Memory B cell (primary cell): ENCODE measurements around the gene PCSK5.

Experiments used
- ATAC-seq: fragments of 150-1000 bp; cut with Tn5 transposase; 2 replicates; pipeline ENCODE4 v1.10.0; 2021; ENCODE audit warnings: low read depth, mild to moderate bottlenecking, moderate library complexity
- DNase-seq, 2 donors: peaks; one replicate each; pipeline ENCODE4 v3.0.0; 2022; ENCODE audit warnings: low spot score in 2 of 2
- H3K27ac Mint-ChIP-seq: one replicate; pipeline ENCODE4 v1.8.0; 2022; ENCODE audit warnings: mild to moderate bottlenecking, moderate library complexity, mixed read lengths
- H3K27me3 Mint-ChIP-seq: one replicate; pipeline ENCODE4 v1.8.0; 2022; ENCODE audit warnings: mixed read lengths
- H3K36me3 Mint-ChIP-seq: one replicate; pipeline ENCODE4 v1.8.0; 2022; ENCODE audit warnings: mild to moderate bottlenecking, mixed read lengths
- H3K4me1 Mint-ChIP-seq: one replicate; pipeline ENCODE4 v1.8.0; 2022; ENCODE audit warnings: mixed read lengths
- H3K4me3 Mint-ChIP-seq: one replicate; pipeline ENCODE4 v1.8.0; 2022; ENCODE audit warnings: mild to moderate bottlenecking, moderate library complexity, mixed read lengths
- H3K9me3 Mint-ChIP-seq: one replicate; pipeline ENCODE4 v1.8.0; 2022; ENCODE audit warnings: mixed read lengths

PCSK5 gene

GRCh38 chr9:76371901-76372300 is 481.4 kb downstream of the PCSK5 start:
- Mint-ChIP-seq H3K36me3 (peaks cover 4% of the 10 kb centered on the region), H3K4me3 (no peak overlapping the region), H3K27me3 (no peaks in the 10 kb centered on the region), H3K4me1 (no peaks in the 10 kb centered on the region), H3K9me3 (no peaks in the 10 kb centered on the region), H3K27ac (no peak overlapping the region)
- no peak for DNase-seq
- ATAC-seq, result no peak

DNA sequence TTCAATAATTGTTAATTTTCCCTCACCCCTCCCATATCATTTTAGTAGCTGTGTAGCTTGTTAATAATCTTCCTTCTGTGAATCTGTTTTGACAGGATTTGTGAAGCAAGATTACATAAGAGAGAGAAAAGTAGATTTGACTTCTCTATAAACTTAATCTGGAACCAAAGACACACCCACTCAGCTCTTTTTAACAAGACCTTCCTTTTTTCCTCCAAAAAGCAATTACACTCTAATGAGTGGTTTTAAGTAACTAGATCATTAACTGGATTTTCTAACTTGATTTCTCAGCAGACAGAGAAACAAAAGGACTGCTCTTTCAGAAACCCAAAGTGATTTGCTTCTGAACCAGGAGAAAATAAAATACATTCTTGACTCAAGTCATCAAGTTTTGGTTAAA is 481.9 kb downstream of the PCSK5 start:
- no peaks in the 10 kb centered on the region for H3K27me3 Mint-ChIP-seq
- ATAC-seq (no peak), DNase-seq (no peak)

DNA sequence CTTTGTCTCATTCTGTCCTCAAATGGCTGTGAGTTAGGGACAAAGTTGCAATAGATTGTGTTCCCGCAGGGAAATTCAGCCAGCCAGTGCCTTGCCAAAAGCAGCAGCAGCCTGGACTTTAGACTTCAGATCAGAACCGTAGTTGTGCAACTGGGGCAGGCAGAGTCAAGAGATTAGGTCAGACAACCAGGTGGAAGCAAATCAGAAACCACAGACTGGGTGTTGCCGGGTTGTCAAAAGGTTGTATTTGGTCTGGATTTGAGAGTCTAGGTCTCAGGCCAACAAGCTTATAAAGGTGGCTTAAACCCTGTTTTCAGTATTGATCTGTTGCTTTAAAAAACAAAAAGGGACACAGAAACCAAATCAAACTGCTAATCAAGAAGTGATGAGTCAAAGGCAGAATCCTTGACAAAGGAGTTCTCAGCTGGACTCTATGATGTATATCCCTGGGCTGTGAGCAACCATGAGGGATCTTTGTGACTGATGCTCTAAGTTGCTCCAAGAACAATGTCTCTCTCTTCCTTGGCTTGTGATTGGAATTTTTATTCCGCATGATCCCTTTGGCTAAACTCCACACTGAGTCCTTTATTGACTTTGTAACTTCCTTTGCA is 482.8 kb downstream of the PCSK5 start:
- Mint-ChIP-seq H3K27ac (no peak overlapping the region), H3K9me3 (no peaks in the 10 kb centered on the region), H3K36me3 (peaks cover 4% of the 10 kb centered on the region), H3K4me3 (no peak overlapping the region), H3K4me1 (no peaks in the 10 kb centered on the region), H3K27me3 (no peaks in the 10 kb centered on the region)
- no peak for DNase-seq
- ATAC-seq, result no peak

More for the DNA sequence above, 481.9 kb downstream of the PCSK5 start:
- Mint-ChIP-seq H3K4me3 (no peak overlapping the region), H3K27ac (no peak overlapping the region), H3K36me3 (peaks cover 4% of the 10 kb centered on the region), H3K4me1 (no peaks in the 10 kb centered on the region), H3K9me3 (no peaks in the 10 kb centered on the region)

- Mint-ChIP-seq H3K27ac (no peak overlapping the region), H3K36me3 (peaks cover 4% of the 10 kb centered on the region), H3K4me3 (no peak overlapping the region), H3K27me3 (no peaks in the 10 kb centered on the region), H3K9me3 (no peaks in the 10 kb centered on the region), H3K4me1 (no peaks in the 10 kb centered on the region)
- no peak for DNase-seq
- no peak for ATAC-seq
Observed at GRCh38 chr9:76373784-76374474, 483.5 kb downstream of the PCSK5 start.

- DNase-seq (no peak), ATAC-seq (no peak)
- no peak overlapping the region for H3K4me3 Mint-ChIP-seq
- peaks cover 4% of the 10 kb centered on the region for H3K36me3 Mint-ChIP-seq
- no peak overlapping the region for H3K27ac Mint-ChIP-seq
- H3K27me3 Mint-ChIP-seq, result no peaks in the 10 kb centered on the region
- H3K9me3 Mint-ChIP-seq, result no peaks in the 10 kb centered on the region
- no peaks in the 10 kb centered on the region for H3K4me1 Mint-ChIP-seq
Observed at GRCh38 chr9:76374783-76375559, 484.5 kb downstream of the PCSK5 start.

DNA sequence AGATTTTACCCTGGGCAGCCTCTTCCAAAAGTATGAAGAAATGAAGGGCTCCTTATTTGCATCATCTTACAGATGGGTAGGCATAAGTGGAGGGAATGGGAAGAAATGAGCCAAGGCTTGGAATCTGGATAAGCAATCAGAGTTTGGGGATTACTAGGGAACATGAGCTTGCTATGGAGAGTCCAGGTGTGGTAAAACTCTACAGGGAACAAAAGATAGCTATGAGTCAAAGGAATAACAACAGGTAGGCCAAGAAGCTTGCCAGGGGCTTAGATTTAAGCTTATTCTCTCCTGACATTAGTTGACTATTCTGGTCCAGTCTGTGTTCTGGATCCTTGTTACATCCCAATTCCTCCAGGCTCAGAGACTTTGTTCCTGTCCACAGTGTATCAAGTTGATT is 487.3 kb downstream of the PCSK5 start:
- ATAC-seq, result no peak
- Mint-ChIP-seq H3K9me3 (no peaks in the 10 kb centered on the region), H3K4me3 (no peak overlapping the region), H3K27me3 (no peaks in the 10 kb centered on the region), H3K27ac (no peak overlapping the region), H3K36me3 (peaks cover 4% of the 10 kb centered on the region), H3K4me1 (no peaks in the 10 kb centered on the region)
- no peak for DNase-seq

- peaks cover 2% of the 10 kb centered on the region for H3K9me3 Mint-ChIP-seq
- no peak overlapping the region for H3K4me3 Mint-ChIP-seq
- no peak for DNase-seq
- H3K27ac Mint-ChIP-seq, result no peak overlapping the region
- H3K4me1 Mint-ChIP-seq, result no peaks in the 10 kb centered on the region
- ATAC-seq, result no peak
- peaks cover 9% of the 10 kb centered on the region for H3K36me3 Mint-ChIP-seq
- no peaks in the 10 kb centered on the region for H3K27me3 Mint-ChIP-seq
Observed at GRCh38 chr9:76378367-76379073, 488.0 kb downstream of the PCSK5 start.

GRCh38 chr9:76379494-76379893 is 489.0 kb downstream of the PCSK5 start:
- no peak for ATAC-seq
- Mint-ChIP-seq H3K9me3 (peaks cover 3% of the 10 kb centered on the region), H3K36me3 (peaks cover 16% of the 10 kb centered on the region), H3K4me3 (no peak overlapping the region), H3K27me3 (no peaks in the 10 kb centered on the region), H3K4me1 (no peaks in the 10 kb centered on the region), H3K27ac (no peak overlapping the region)
- no peak for DNase-seq

DNA sequence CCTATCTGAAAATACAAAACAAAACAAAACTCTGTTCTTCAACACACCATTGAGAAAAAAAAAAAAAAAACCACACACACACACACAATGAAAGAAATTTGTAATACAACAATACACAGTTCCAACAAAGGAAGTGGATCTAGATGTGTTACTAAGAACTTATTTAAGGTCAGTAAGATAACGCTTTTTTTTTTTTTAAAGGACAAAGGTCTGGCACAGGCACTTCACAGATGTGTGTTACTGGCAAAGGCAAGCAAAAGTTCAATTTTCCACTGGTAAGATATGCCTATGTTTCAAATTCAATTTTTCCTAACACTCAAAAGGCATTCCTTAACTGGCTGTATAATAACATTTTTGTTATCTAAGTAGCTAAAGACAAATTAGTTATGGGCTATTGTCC is 500.2 kb downstream of the PCSK5 start:
- DNase-seq, result no peak
- H3K4me3 Mint-ChIP-seq, result no peak overlapping the region
- H3K36me3 Mint-ChIP-seq, result peaks cover 11% of the 10 kb centered on the region
- no peak for ATAC-seq
- H3K4me1 Mint-ChIP-seq, result peaks cover 14% of the 10 kb centered on the region
- peaks cover 2% of the 10 kb centered on the region for H3K9me3 Mint-ChIP-seq
- H3K27me3 Mint-ChIP-seq, result no peaks in the 10 kb centered on the region
- no peak overlapping the region for H3K27ac Mint-ChIP-seq

GRCh38 chr9:76394195-76394959 is 503.9 kb downstream of the PCSK5 start, which contains the start of gene RFK:
Gene RFK, minus strand, starts transcription at chr9:76394426. Its CDS starts 255 bp downstream, at chr9:76394171.
- H3K4me1 Mint-ChIP-seq, result peaks cover 10% of the 10 kb centered on the region
- H3K9me3 Mint-ChIP-seq, result peaks cover 2% of the 10 kb centered on the region
- ATAC-seq (peak; percentile 85), DNase-seq (peak; percentile 86 to 92)
- peaks cover 1% of the 10 kb centered on the region for H3K27me3 Mint-ChIP-seq
- peak within 1 kb of the TSS; percentile 94 for H3K27ac Mint-ChIP-seq
- H3K36me3 Mint-ChIP-seq, result peaks cover 5% of the 10 kb centered on the region
- H3K4me3 Mint-ChIP-seq, result peak within 1 kb of the TSS; percentile 97

DNA sequence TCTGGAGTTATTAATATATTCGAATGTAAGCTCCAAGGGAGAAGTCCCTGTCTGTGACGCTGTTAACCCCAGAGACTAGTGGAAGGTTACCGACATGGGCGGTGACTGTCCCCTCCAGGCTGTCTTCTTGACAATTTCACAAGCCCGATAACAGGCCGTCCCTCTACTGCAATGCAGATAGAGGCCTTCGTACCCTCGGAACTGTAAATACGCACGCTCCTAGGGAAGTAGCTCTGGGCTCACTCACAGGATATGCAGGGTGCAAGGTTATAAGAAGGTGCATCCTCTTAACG is 504.4 kb downstream of the PCSK5 start:
- peak overlapping the region; percentile 94 for H3K27ac Mint-ChIP-seq
- ATAC-seq (peak; percentile 52), DNase-seq (peak in 1 of 2 donors; percentile 41)
- H3K36me3 Mint-ChIP-seq, result peaks cover 5% of the 10 kb centered on the region
- peak overlapping the region; percentile 97 for H3K4me3 Mint-ChIP-seq
- peaks cover 1% of the 10 kb centered on the region for H3K27me3 Mint-ChIP-seq
- H3K4me1 Mint-ChIP-seq, result peaks cover 10% of the 10 kb centered on the region
- peaks cover 2% of the 10 kb centered on the region for H3K9me3 Mint-ChIP-seq

GRCh38 chr9:76395381-76395780 is 504.9 kb downstream of the PCSK5 start:
- ATAC-seq (no peak), DNase-seq (no peak)
- H3K4me3 Mint-ChIP-seq, result peak overlapping the region; percentile 21
- H3K36me3 Mint-ChIP-seq, result peaks cover 5% of the 10 kb centered on the region
- peak overlapping the region; percentile 94 for H3K27ac Mint-ChIP-seq
- H3K9me3 Mint-ChIP-seq, result peaks cover 2% of the 10 kb centered on the region
- peaks cover 1% of the 10 kb centered on the region for H3K27me3 Mint-ChIP-seq
- H3K4me1 Mint-ChIP-seq, result peaks cover 10% of the 10 kb centered on the region

DNA sequence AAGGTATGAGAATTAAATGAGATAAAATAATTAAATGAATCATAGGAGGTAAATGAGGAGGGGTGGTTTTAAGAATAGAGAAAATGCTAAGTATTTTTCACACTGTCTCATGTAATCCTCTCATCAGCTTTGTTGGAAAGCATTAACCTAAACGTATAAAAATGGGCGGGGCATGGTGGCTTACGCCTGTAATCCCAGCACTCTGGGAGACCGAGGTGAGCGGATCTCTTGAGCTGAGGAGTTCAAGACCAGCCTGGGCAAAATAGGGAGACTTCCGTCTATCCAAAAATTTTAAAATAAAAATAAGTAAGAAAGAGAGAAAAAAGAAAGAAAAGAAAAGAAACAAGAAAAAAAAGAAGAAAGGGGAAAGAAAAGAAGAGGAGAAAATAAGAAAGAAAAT is 505.7 kb downstream of the PCSK5 start:
- DNase-seq (no peak), ATAC-seq (no peak)
- H3K27me3 Mint-ChIP-seq, result peaks cover 1% of the 10 kb centered on the region
- peaks cover 10% of the 10 kb centered on the region for H3K4me1 Mint-ChIP-seq
- H3K4me3 Mint-ChIP-seq, result no peak overlapping the region
- peaks cover 5% of the 10 kb centered on the region for H3K36me3 Mint-ChIP-seq
- H3K27ac Mint-ChIP-seq, result no peak overlapping the region
- H3K9me3 Mint-ChIP-seq, result peaks cover 2% of the 10 kb centered on the region
